Parathyroid adenoma (tissue), 2 donors: ENCODE results near the gene RPUSD1.

Experiments
- H2AFZ ChIP-seq: fragments of 300-600 bp; sonication (generic); one replicate; pipeline ENCODE4 v1.7.0; 2017; ENCODE audit warnings: antibody characterized with exemption, mild to moderate bottlenecking
- H3K27ac ChIP-seq: fragments of 300-600 bp; sonication (generic); one replicate; pipeline ENCODE4 v1.7.0; 2017
- H3K27me3 ChIP-seq: fragments of 300-600 bp; sonication (generic); one replicate; pipeline ENCODE4 v1.7.0; 2017; ENCODE audit warnings: low read length; ENCODE audit not compliant: control insufficient read depth, insufficient read depth
- H3K36me3 ChIP-seq: fragments of 300-600 bp; sonication (generic); one replicate; pipeline ENCODE4 v1.7.0; 2017; ENCODE audit warnings: low read length; ENCODE audit not compliant: control insufficient read depth, insufficient read depth
- H3K4me1 ChIP-seq: fragments of 300-600 bp; sonication (generic); one replicate; pipeline ENCODE4 v1.7.0; 2017; ENCODE audit warnings: control low read depth
- H3K4me2 ChIP-seq: fragments of 300-600 bp; sonication (generic); one replicate; pipeline ENCODE4 v1.7.0; 2017; ENCODE audit warnings: low read length
- H3K4me3 ChIP-seq: fragments of 300-600 bp; sonication (generic); one replicate; pipeline ENCODE4 v1.7.0; 2017; ENCODE audit warnings: low read depth, low read length
- H3K79me2 ChIP-seq: fragments of 300-600 bp; sonication (generic); one replicate; pipeline ENCODE4 v1.7.0; 2017; ENCODE audit warnings: control low read depth
- H3K9ac ChIP-seq: fragments of 300-600 bp; sonication (generic); one replicate; pipeline ENCODE4 v1.7.0; 2017; ENCODE audit warnings: mild to moderate bottlenecking
- H3K9me3 ChIP-seq: fragments of 300-600 bp; sonication (generic); one replicate; pipeline ENCODE4 v1.7.0; 2017; ENCODE audit warnings: low read length; ENCODE audit not compliant: control insufficient read depth
- CTCF ChIP-seq: fragments of 300-600 bp; sonication (generic); IDR thresholded peaks from one replicate; pipeline ENCODE4 v1.7.0; 2017; ENCODE audit warnings: antibody characterized with exemption, mild to moderate bottlenecking
- donor health status: primary hyperparathyroidism.

RPUSD1 gene

GRCh38 chr16:752007-752312 lies 36.2 kb downstream of the RPUSD1 start:
- no peaks in the 10 kb centered on the region for H3K9me3 ChIP-seq
- H3K27ac ChIP-seq: no peak overlapping the region
- no peaks in the 10 kb centered on the region for H3K36me3 ChIP-seq
- no peak for TF ChIP-seq CTCF
- H2AFZ ChIP-seq: no peak overlapping the region
- H3K79me2 ChIP-seq: no peaks in the 10 kb centered on the region
- no peak overlapping the region for H3K9ac ChIP-seq
- no peak overlapping the region for H3K4me2 ChIP-seq
- H3K4me3 ChIP-seq: no peak overlapping the region
- H3K4me1 ChIP-seq: no peaks in the 10 kb centered on the region
- H3K27me3 ChIP-seq: no peaks in the 10 kb centered on the region

- TF ChIP-seq CTCF: no peak
- H3K4me1 ChIP-seq: no peaks in the 10 kb centered on the region
- no peak overlapping the region for H2AFZ ChIP-seq
Measured at GRCh38 chr16:751152-752006, 36.8 kb downstream of the RPUSD1 start.

GRCh38 chr16:750485-750884 lies 37.7 kb downstream of the RPUSD1 start:
- Histone ChIP-seq H3K9ac (no peak overlapping the region), H2AFZ (no peak overlapping the region), H3K27me3 (no peaks in the 10 kb centered on the region), H3K4me1 (no peaks in the 10 kb centered on the region), H3K79me2 (no peaks in the 10 kb centered on the region), H3K4me2 (no peak overlapping the region), H3K9me3 (no peaks in the 10 kb centered on the region), H3K27ac (no peak overlapping the region), H3K36me3 (no peaks in the 10 kb centered on the region), H3K4me3 (no peak overlapping the region)
- TF ChIP-seq CTCF: no peak

More at GRCh38 chr16:751152-752006, 36.8 kb downstream of the RPUSD1 start:
- H3K4me3 ChIP-seq: no peak overlapping the region
- H3K79me2 ChIP-seq: no peaks in the 10 kb centered on the region
- no peak overlapping the region for H3K9ac ChIP-seq
- no peaks in the 10 kb centered on the region for H3K27me3 ChIP-seq
- no peaks in the 10 kb centered on the region for H3K9me3 ChIP-seq
- no peaks in the 10 kb centered on the region for H3K36me3 ChIP-seq
- no peak overlapping the region for H3K27ac ChIP-seq
- no peak overlapping the region for H3K4me2 ChIP-seq

GRCh38 chr16:749010-749409 lies 39.2 kb downstream of the RPUSD1 start:
- H3K9ac ChIP-seq: no peak overlapping the region
- H3K4me2 ChIP-seq: no peak overlapping the region
- no peaks in the 10 kb centered on the region for H3K4me1 ChIP-seq
- H3K9me3 ChIP-seq: no peaks in the 10 kb centered on the region
- H2AFZ ChIP-seq: no peak overlapping the region
- H3K79me2 ChIP-seq: no peaks in the 10 kb centered on the region
- no peak overlapping the region for H3K27ac ChIP-seq
- TF ChIP-seq CTCF: no peak
- no peaks in the 10 kb centered on the region for H3K36me3 ChIP-seq
- H3K27me3 ChIP-seq: no peaks in the 10 kb centered on the region
- no peak overlapping the region for H3K4me3 ChIP-seq
